Activated CD4-positive, CD25-positive, alpha-beta regulatory T cell treated with anti-CD3 and anti-CD28 coated beads, Interleukin-2, amount 50 U/mL, for 24 hours (primary cell): Measurements from ENCODE around the gene DIP2C.
A peak's percentile ranks its signal among the peaks of the same experiment; 100 is the strongest.
"Not testable (repeated sequence)": the region's sequence is repeated elsewhere in the genome, so short reads cannot be mapped to it uniquely, and the experiment has no call there.

Source experiments
- ATAC-seq, 2 donors: fragments of 150-1000 bp; cut with Tn5 transposase; one replicate each; pipeline ENCODE4 v1.10.0; 2021; ENCODE audit warnings: mild to moderate bottlenecking in 1 of 2, moderate library complexity in 1 of 2

Gene DIP2C

GRCh38 chr10:340646-341045 lies 348.8 kb downstream of the DIP2C start:
- no peak for ATAC-seq

- no peak for ATAC-seq
Observed at GRCh38 chr10:339038-339391, 350.5 kb downstream of the DIP2C start.

- ATAC-seq: no peak
Observed at GRCh38 chr10:338171-339037, 351.1 kb downstream of the DIP2C start.

GRCh38 chr10:336247-336646 lies 353.2 kb downstream of the DIP2C start:
- no peak for ATAC-seq

GRCh38 chr10:335151-335800 lies 354.2 kb downstream of the DIP2C start:
- no peak for ATAC-seq

GRCh38 chr10:331186-331585 lies 358.3 kb downstream of the DIP2C start:
- no peak for ATAC-seq

- no peak for ATAC-seq
Observed at GRCh38 chr10:329361-330099, 359.9 kb downstream of the DIP2C start.

- ATAC-seq: no peak
Observed at GRCh38 chr10:327889-328852, 361.3 kb downstream of the DIP2C start.

GRCh38 chr10:326894-327635 lies 362.4 kb downstream of the DIP2C start:
- ATAC-seq: no peak

- no peak for ATAC-seq
Observed at GRCh38 chr10:326350-326749, 363.1 kb downstream of the DIP2C start.

GRCh38 chr10:325282-325681 lies 364.2 kb downstream of the DIP2C start:
- ATAC-seq: no peak

GRCh38 chr10:324593-324992 lies 364.9 kb downstream of the DIP2C start:
- no peak for ATAC-seq

GRCh38 chr10:323651-324293 lies 365.7 kb downstream of the DIP2C start:
- peak; percentile 86 to 97 for ATAC-seq

GRCh38 chr10:323046-323445 lies 366.4 kb downstream of the DIP2C start:
- not testable (repeated sequence) for ATAC-seq

- ATAC-seq: no peak
Observed at GRCh38 chr10:320771-321170, 368.7 kb downstream of the DIP2C start.

GRCh38 chr10:317926-318325 lies 371.5 kb downstream of the DIP2C start:
- no peak for ATAC-seq

- ATAC-seq: peak; percentile 77 to 91
Observed at GRCh38 chr10:317271-317769, 372.1 kb downstream of the DIP2C start.

- no peak for ATAC-seq
Observed at GRCh38 chr10:316390-316789, 373.1 kb downstream of the DIP2C start.

GRCh38 chr10:314871-315270 lies 374.6 kb downstream of the DIP2C start:
- no peak for ATAC-seq

GRCh38 chr10:314381-314780 lies 375.1 kb downstream of the DIP2C start:
- ATAC-seq: no peak
